Stimulated activated CD8-positive, alpha-beta memory T cell treated with anti-CD3 and anti-CD28 coated beads, Interleukin-4, amount 100 ng/mL, for 24 hours (primary cell): ENCODE measurements around the gene ARPP21.

Experiments used
- DNase-seq: peaks from one replicate; pipeline ENCODE4 v3.0.0-alpha.2; 2020; ENCODE audit warnings: low read depth

The ARPP21 gene

GRCh38 chr3:35737934-35738706 lies 98.8 kb downstream of the ARPP21 start:
- DNase-seq, result no peak

- DNase-seq, result no peak
Observed at GRCh38 chr3:35739181-35739809, 100.0 kb downstream of the ARPP21 start.

- no peak for DNase-seq
Observed at GRCh38 chr3:35739964-35740527, 100.7 kb downstream of the ARPP21 start.

- DNase-seq, result no peak
Observed at GRCh38 chr3:35743218-35743617, 103.9 kb downstream of the ARPP21 start.

GRCh38 chr3:35744419-35744818 lies 105.1 kb downstream of the ARPP21 start:
- no peak for DNase-seq

- DNase-seq, result no peak
Observed at GRCh38 chr3:35745351-35745750, 106.0 kb downstream of the ARPP21 start.

GRCh38 chr3:35745802-35746484 lies 106.6 kb downstream of the ARPP21 start:
- no peak for DNase-seq

- no peak for DNase-seq
Observed at GRCh38 chr3:35746492-35746891, 107.2 kb downstream of the ARPP21 start.

GRCh38 chr3:35748144-35748543 lies 108.8 kb downstream of the ARPP21 start:
- no peak for DNase-seq

- DNase-seq, result no peak
Observed at GRCh38 chr3:35751207-35751606, 111.9 kb downstream of the ARPP21 start.

GRCh38 chr3:35757991-35758757 lies 118.8 kb downstream of the ARPP21 start:
- DNase-seq, result no peak

GRCh38 chr3:35760146-35760545 lies 120.8 kb downstream of the ARPP21 start:
- no peak for DNase-seq

GRCh38 chr3:35761311-35761710 lies 122.0 kb downstream of the ARPP21 start:
- DNase-seq, result no peak

- DNase-seq, result no peak
Observed at GRCh38 chr3:35772381-35773015, 133.2 kb downstream of the ARPP21 start.

GRCh38 chr3:35773417-35773816 lies 134.1 kb downstream of the ARPP21 start:
- DNase-seq, result no peak

GRCh38 chr3:35776346-35776745 lies 137.0 kb downstream of the ARPP21 start:
- DNase-seq, result no peak

- DNase-seq, result no peak
Observed at GRCh38 chr3:35777065-35777464, 137.7 kb downstream of the ARPP21 start.

- DNase-seq, result no peak
Observed at GRCh38 chr3:35777563-35778554, 138.5 kb downstream of the ARPP21 start.

GRCh38 chr3:35779611-35780010 lies 140.3 kb downstream of the ARPP21 start:
- no peak for DNase-seq

GRCh38 chr3:35780800-35781199 lies 141.5 kb downstream of the ARPP21 start:
- DNase-seq, result no peak
